ENCODE results near the gene DIP2B.
A peak's percentile ranks its signal among the peaks of the same experiment; 100 is the strongest.

Gene DIP2B, protein sequence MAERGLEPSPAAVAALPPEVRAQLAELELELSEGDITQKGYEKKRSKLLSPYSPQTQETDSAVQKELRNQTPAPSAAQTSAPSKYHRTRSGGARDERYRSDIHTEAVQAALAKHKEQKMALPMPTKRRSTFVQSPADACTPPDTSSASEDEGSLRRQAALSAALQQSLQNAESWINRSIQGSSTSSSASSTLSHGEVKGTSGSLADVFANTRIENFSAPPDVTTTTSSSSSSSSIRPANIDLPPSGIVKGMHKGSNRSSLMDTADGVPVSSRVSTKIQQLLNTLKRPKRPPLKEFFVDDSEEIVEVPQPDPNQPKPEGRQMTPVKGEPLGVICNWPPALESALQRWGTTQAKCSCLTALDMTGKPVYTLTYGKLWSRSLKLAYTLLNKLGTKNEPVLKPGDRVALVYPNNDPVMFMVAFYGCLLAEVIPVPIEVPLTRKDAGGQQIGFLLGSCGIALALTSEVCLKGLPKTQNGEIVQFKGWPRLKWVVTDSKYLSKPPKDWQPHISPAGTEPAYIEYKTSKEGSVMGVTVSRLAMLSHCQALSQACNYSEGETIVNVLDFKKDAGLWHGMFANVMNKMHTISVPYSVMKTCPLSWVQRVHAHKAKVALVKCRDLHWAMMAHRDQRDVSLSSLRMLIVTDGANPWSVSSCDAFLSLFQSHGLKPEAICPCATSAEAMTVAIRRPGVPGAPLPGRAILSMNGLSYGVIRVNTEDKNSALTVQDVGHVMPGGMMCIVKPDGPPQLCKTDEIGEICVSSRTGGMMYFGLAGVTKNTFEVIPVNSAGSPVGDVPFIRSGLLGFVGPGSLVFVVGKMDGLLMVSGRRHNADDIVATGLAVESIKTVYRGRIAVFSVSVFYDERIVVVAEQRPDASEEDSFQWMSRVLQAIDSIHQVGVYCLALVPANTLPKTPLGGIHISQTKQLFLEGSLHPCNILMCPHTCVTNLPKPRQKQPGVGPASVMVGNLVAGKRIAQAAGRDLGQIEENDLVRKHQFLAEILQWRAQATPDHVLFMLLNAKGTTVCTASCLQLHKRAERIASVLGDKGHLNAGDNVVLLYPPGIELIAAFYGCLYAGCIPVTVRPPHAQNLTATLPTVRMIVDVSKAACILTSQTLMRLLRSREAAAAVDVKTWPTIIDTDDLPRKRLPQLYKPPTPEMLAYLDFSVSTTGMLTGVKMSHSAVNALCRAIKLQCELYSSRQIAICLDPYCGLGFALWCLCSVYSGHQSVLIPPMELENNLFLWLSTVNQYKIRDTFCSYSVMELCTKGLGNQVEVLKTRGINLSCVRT (N-terminal part only)

DNA sequence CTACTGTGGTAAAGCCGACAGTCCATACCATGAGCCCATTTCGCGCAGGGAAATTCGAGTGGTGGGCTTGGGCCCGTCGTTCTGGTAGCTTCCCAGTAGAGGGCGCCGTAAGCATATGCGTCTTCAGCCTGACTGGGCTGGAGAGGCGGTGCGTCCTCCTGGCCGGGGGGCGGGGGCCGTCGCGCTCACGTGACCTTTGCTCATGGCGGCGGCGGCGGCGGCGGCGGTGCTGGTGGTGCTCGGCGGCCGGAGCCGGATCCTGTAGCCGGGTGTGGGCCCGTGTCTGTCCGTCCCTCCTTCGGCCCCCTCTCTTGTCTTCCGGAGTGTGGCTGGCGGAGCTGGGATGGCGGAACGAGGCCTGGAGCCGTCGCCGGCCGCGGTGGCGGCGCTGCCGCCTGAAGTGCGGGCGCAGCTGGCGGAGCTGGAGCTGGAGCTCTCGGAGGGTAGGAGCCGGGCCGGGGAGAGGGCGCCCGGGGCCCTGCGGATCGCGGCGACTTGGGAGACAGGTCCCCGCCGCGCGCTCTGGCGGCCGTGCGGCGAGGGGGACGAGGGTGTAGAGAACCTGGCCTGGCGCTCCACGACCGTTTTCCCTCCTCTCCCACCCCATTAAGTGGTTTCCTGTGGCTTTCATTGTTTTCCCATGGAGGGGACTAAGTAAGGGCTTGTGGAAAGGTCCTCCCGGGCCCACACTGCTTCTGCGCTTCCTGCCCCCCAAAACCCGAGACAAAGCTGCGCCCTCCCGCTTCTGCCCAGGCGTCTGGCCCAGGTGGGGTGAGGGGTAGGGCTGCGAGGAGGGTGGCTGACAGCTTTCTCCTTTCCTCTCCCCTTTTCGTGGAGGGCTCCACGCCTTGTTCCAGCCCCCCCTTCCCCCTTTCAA is at the start of gene DIP2B:
DIP2B (plus strand) TSS at position 188 of the 877 bp plus-strand sequence; CDS start at position 344, 156 bp downstream.
- no peaks in the 10 kb centered on the region for H3K36me3 ChIP-seq
- peaks cover 42 to 44% of the 10 kb centered on the region in 2 experiments for H3K4me1 ChIP-seq (ENCODE audit: control insufficient read depth in 1 of 2, insufficient read depth in 1 of 2, low read depth in 1 of 2, low read length in 1 of 2)
- TF ChIP-seq, protein P1, sequence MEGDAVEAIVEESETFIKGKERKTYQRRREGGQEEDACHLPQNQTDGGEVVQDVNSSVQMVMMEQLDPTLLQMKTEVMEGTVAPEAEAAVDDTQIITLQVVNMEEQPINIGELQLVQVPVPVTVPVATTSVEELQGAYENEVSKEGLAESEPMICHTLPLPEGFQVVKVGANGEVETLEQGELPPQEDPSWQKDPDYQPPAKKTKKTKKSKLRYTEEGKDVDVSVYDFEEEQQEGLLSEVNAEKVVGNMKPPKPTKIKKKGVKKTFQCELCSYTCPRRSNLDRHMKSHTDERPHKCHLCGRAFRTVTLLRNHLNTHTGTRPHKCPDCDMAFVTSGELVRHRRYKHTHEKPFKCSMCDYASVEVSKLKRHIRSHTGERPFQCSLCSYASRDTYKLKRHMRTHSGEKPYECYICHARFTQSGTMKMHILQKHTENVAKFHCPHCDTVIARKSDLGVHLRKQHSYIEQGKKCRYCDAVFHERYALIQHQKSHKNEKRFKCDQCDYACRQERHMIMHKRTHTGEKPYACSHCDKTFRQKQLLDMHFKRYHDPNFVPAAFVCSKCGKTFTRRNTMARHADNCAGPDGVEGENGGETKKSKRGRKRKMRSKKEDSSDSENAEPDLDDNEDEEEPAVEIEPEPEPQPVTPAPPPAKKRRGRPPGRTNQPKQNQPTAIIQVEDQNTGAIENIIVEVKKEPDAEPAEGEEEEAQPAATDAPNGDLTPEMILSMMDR (IDR thresholded peaks at IDR 0.05): peak; percentile 99
- H3K9me3 ChIP-seq: no peaks in the 10 kb centered on the region
- H3K4me3 ChIP-seq (ENCODE audit: low read depth in 1 of 2, low read length in 1 of 2): peak within 1 kb of the TSS; percentile 95 to 96
- no peaks in the 10 kb centered on the region for H3K27me3 ChIP-seq
- H3K27ac ChIP-seq: peak within 1 kb of the TSS; percentile 93

DNA sequence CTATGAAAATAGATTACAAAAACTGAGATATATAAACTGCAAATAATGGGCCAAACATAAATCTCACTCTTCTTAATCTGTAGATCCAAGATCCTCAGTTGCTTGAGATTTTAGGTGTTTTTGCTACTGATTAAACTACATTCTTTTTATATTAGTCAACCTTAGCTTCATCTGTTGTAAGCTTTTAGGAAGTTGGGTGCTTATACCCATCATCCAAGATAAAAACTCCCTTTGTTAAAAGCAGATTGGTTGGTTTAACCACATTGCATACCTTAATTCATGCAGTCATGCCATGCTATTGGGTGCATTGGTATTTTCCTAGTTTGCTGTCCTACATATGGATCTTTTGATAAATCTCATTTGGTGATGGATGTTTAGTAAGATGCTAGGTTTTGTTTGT is 46.2 kb upstream of the DIP2B start:
- no peaks in the 10 kb centered on the region for H3K4me1 ChIP-seq (ENCODE audit: control insufficient read depth in 1 of 2, insufficient read depth in 1 of 2, low read depth in 1 of 2, low read length in 1 of 2)
- H3K27ac ChIP-seq: no peak overlapping the region
- H3K27me3 ChIP-seq: no peaks in the 10 kb centered on the region
- peaks cover 21% of the 10 kb centered on the region for H3K36me3 ChIP-seq
- TF ChIP-seq, protein P1 (IDR thresholded peaks at IDR 0.05): no peak
- no peaks in the 10 kb centered on the region for H3K9me3 ChIP-seq
- H3K4me3 ChIP-seq (ENCODE audit: low read depth in 1 of 2, low read length in 1 of 2): no peak overlapping the region

DNA sequence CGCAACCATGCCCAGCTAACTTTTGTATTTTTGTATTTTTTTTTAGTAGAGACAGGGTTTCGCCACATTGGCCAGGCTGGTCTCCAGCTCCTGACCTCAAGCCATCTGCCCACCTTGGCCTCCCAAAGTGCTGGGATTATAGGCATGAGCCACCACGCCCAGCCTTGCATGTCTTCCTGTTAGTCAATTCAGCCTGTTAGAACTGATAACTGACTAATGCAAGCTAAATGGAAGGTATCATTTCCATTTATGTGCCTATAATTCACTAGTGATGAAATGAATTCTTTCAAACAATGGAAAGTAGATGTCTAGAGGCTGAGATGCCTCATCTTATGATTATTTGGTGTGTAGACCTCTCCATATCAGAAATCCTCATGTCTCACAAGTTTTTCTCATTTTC is 37.3 kb upstream of the DIP2B start:
- Histone ChIP-seq H3K4me3 (ENCODE audit: low read depth in 1 of 2, low read length in 1 of 2) (no peak overlapping the region), H3K36me3 (peaks cover 29% of the 10 kb centered on the region), H3K27me3 (no peaks in the 10 kb centered on the region), H3K4me1 (ENCODE audit: control insufficient read depth in 1 of 2, insufficient read depth in 1 of 2, low read depth in 1 of 2, low read length in 1 of 2) (no peaks in the 10 kb centered on the region), H3K27ac (no peak overlapping the region), H3K9me3 (no peaks in the 10 kb centered on the region)
- TF ChIP-seq, protein P1 (IDR thresholded peaks at IDR 0.05): no peak

DNA sequence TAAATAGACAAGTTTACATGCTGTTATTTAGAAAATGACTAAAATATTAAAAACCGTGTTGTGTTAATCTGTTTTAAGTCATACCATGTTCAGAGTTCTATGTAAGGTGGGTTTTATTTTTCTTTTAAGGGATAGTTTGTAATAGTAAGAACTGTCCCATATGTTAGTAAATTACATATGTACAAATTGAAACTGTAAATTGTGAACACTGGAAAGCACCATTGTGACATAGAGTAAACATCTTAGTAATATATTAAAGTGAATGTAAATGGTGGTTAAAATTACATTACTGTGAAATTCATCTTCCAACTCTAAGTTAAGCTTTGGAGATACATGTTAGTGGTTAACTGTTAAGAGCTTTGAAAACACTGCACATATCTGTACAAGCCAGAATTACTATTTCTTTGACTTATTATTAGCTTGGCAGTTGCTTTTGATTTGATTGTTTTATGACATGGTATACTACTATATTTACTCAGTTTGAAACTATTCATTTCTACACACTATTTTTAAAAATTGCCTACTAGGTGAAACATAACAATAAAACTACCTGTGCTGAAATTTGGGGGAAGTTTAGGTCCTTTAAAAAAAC is 27.4 kb upstream of the DIP2B start:
- Histone ChIP-seq H3K36me3 (peaks cover 49% of the 10 kb centered on the region), H3K4me3 (ENCODE audit: low read depth in 1 of 2, low read length in 1 of 2) (no peak overlapping the region), H3K27ac (no peak overlapping the region), H3K27me3 (no peaks in the 10 kb centered on the region), H3K9me3 (no peaks in the 10 kb centered on the region), H3K4me1 (ENCODE audit: control insufficient read depth in 1 of 2, insufficient read depth in 1 of 2, low read depth in 1 of 2, low read length in 1 of 2) (no peaks in the 10 kb centered on the region)
- TF ChIP-seq, protein P1 (IDR thresholded peaks at IDR 0.05): no peak

Data from neutrophil (primary cell).